Astrocyte of the cerebellum (primary cell): Measurements from ENCODE around the gene HJURP.

ENCODE experiments used
- DNase-seq: peaks from one replicate; pipeline ENCODE4 v3.0.0-alpha.2; 2011; ENCODE audit warnings: low read depth
- H3K4me3 ChIP-seq: 2 replicates; pipeline ENCODE4 v1.5.1; 2011; ENCODE audit warnings: mild to moderate bottlenecking, low read depth, low read length, moderate library complexity
- CTCF ChIP-seq: IDR thresholded peaks from 2 replicates; pipeline ENCODE4 v1.5.1; 2012; ENCODE audit warnings: low read length, low read depth, moderate library complexity, mild to moderate bottlenecking; ENCODE audit errors: missing control alignments
- in situ Hi-C: cut with HindIII; loops from 2 replicates; pipeline ENCODE4 v1.10.0; 2017; ENCODE audit warnings: low sequenced_read_pairs

HJURP gene

DNA sequence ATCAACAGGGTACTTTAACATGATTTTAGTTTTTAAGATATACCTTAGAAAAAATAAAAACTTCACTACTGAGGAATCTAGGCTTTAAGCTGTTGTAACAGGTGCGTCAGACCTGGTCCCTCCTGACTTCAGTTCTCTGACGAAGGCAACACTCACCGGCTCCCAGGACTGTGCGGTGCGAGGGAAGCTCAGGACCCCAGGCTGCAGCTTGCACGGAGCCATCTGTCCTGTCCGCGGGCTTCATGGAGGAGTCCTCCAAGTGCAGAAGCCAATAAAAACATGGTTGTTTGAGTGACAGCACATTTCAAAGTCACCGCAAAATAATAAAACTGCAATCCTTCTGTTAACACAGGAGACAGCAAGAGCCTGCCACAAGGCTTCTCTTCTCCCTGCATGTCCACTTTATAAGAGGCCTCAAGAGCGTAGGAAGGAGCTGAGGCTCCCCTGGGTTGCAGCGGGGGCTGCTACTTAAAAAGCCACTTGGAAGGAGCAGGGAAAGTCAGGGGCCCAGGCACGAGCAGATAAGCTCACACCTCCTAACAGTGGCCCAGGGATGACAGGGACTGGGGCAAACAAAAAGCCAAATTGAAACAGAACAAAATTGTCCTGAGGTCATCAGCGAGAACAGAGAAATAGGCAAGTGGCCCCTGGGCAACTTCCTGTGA is 4.6 kb downstream of the HJURP start:
- no peak for DNase-seq
- no peak for TF ChIP-seq CTCF
- H3K4me3 ChIP-seq: no peak overlapping the region
- in situ Hi-C loops: no loop called here

DNA sequence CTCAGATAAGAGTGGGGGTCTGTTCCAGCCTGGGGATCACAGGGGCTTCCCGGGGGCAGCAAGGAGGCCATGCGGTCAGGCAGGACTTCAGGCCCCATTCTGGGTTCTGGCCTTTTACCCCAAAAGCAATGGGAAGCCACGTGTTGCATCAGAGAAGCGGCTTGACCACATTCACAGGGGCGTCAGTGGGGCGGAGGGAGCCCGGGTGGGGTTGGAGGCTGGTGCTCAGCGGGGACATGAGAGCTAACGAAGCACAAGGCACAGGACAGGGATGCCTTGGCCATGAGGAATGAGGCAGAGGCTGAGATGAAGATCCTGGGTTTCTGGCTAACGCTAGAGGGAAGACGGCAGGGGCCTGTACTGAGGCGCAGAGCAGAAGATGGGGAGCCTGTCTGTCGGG is 6.1 kb downstream of the HJURP start:
- H3K4me3 ChIP-seq: no peak overlapping the region
- TF ChIP-seq CTCF: no peak
- DNase-seq: no peak
- in situ Hi-C loops: no loop called here

DNA sequence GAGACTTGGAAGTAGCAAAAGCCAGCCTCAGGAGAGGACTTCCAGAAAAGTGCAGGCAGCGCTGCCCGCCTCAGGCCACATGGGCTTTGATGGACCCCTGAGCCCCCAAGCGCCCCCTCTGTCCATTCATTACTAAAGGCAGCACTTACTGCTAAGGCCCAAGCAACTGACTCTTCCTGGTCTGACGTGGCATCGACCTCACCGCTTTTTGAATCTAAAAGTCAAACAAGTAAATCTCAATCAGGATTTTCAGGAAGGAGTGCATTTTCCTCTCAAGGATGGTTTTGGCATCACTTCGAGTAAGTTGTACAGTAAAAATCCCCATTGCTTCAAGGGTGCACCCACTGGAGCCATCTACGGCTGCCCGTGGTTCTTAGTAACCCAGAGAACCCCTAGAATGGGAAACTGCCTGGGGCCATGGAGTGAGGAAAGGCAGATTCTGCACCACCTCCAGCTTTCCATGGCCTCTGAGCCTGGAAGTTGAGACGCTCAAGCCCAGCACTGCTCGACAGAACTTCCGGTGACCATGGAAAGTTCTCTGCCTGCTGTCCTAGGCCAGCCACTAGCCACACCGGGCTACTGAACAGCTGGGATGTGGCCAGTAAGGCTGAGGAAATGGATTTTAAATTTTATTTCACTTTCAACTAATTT is 7.0 kb downstream of the HJURP start:
- TF ChIP-seq CTCF: no peak
- no peak for DNase-seq
- H3K4me3 ChIP-seq: no peak overlapping the region
- in situ Hi-C loops: no loop called here

GRCh38 chr2:233846387-233847247 is 7.7 kb downstream of the HJURP start:
- in situ Hi-C loops: no loop called here
- no peak overlapping the region for H3K4me3 ChIP-seq
- TF ChIP-seq CTCF: no peak
- no peak for DNase-seq

DNA sequence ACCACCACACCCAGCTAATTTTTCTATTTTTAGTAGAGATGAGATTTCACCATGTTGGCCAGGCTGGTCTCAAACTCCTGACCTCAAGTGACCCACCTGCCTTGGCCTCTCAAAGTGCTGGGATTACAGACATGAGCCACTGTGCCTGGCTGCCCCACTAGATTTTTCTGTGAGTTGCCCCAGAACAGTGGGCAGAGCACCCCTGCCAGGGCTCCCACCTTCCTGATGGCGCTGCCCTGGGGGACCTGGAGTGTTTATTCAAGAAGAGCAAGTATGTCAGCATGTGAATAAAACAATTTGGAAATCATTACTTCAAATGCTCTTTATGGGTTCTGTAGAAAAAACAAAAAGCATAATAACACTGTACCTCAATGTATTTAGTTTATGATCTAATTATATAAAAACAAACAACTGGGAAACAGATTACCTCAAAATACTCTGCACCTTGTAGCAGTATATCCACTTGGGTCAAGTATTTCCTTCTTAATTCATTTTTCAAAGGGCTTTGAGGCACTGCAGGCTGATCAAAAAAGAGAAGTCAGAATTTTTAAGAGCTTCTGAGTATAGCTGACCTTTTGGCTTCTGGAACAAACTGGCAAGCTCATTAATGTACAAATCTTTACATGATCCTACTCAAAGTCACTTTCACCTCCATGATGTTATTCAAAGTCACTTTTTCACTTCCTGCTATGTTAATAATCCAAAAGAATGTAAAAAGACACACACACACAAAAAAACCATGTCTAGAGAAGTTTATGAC is 8.9 kb downstream of the HJURP start:
- DNase-seq: no peak
- in situ Hi-C loops: no loop called here
- TF ChIP-seq CTCF: no peak
- no peak overlapping the region for H3K4me3 ChIP-seq

- in situ Hi-C loops: no loop called here
- no peak overlapping the region for H3K4me3 ChIP-seq
- TF ChIP-seq CTCF: no peak
- no peak for DNase-seq
Observed at GRCh38 chr2:233844836-233845235, 9.5 kb downstream of the HJURP start.
